Endothelial cell of umbilical vein (primary cell): ENCODE results near the gene NOD1.

Source experiments
- CTCF ChIP-seq, 2 donors: IDR thresholded peaks; 1 replicate in 1 of 2; 2 replicates in 1 of 2; pipeline ENCODE4 v1.5.1; 2011; ENCODE audit warnings: low read length in 2 of 2, mild to moderate bottlenecking in 2 of 2, moderate library complexity in 2 of 2, control low read depth in 1 of 2, inconsistent platforms in 1 of 2, low read depth in 1 of 2; ENCODE audit not compliant: insufficient read depth in 1 of 2; ENCODE audit errors: extremely low read depth in 1 of 2
- EZH2 ChIP-seq: IDR thresholded peaks from 2 replicates; pipeline ENCODE4 v1.6.1; 2012; ENCODE audit warnings: borderline replicate concordance, low read depth, mild to moderate bottlenecking, moderate library complexity, low read length, inconsistent platforms; ENCODE audit not compliant: severe bottlenecking
- FOS ChIP-seq: IDR thresholded peaks from 2 replicates; pipeline ENCODE4 v1.6.1; 2011; ENCODE audit warnings: mild to moderate bottlenecking, low read length, moderate library complexity, borderline replicate concordance; ENCODE audit not compliant: insufficient read depth
- GATA2 ChIP-seq: IDR thresholded peaks from 2 replicates; pipeline ENCODE4 v1.7.0; 2011; ENCODE audit warnings: low read depth, mild to moderate bottlenecking, moderate library complexity, mixed read lengths, low read length; ENCODE audit not compliant: insufficient read length, insufficient read depth
- JUN ChIP-seq: IDR thresholded peaks from 2 replicates; pipeline ENCODE4 v1.6.1; 2011; ENCODE audit warnings: borderline replicate concordance, low read depth; ENCODE audit not compliant: insufficient read length, insufficient read depth
- MYC ChIP-seq: IDR thresholded peaks from one replicate; pipeline ENCODE4 v1.6.1; 2011; ENCODE audit warnings: mild to moderate bottlenecking, low read depth, low read length
- POLR2A ChIP-seq: IDR thresholded peaks from 2 replicates; pipeline ENCODE4 v1.6.1; 2012; ENCODE audit warnings: low read depth, mild to moderate bottlenecking, control low read depth, low read length
- POLR2AphosphoS5 ChIP-seq: IDR thresholded peaks from 2 replicates; pipeline ENCODE4 v1.6.1; 2012; ENCODE audit warnings: low read depth, mild to moderate bottlenecking, control low read depth, low read length, moderate library complexity; ENCODE audit not compliant: insufficient read depth
- TF ChIP-seq, protein P1 (sequence below): IDR thresholded peaks from 2 replicates; pipeline ENCODE4 v1.6.1; 2011; ENCODE audit not compliant: insufficient read depth, insufficient read length

DNA sequence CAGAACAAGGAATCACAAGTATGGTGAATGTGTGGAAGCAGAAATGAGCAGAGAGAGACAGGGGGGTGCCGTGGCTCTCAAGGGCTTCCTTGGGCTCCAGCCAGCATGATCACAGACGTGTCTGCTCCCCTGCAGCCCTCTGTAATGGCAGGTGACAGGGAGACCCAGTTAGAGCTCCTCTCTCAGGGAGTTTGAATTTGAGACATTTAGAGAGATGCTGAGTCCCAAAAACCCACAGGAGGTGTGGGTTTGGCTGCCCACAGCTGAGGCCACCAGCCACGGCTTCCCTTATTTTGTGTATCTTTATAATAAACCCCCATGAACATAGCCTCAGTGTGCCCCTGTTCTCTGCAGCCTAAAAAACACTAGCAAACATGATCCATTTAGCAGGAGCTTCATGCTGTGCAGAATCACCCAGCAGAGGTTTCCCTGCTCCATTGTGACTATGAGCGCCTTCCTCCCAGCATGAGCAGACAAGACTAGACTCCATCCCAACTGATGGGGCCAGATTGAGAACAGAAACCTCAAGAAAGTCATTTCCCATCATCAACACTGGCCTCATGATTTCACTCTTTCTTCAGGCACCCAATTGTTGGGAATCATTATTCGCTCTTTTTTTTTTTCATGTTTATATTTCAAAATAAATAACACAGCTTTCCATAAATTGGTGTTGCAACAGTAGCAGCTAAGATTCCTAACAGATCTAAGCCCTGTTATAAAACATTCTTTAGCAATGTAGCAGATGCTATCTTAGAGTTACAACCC lies 13.4 kb downstream of the NOD1 start:
- TF ChIP-seq CTCF (IDR thresholded peaks at IDR 0.05; ENCODE audit: extremely low read depth in 1 of 2, insufficient read depth in 1 of 2, low read depth in 1 of 2, low read length in 2 of 2) (no peak), EZH2 (no peak), JUN (no peak), POLR2A (no peak), FOS (no peak), MYC (no peak), POLR2AphosphoS5 (no peak), GATA2 (no peak)
- TF ChIP-seq, protein P1, sequence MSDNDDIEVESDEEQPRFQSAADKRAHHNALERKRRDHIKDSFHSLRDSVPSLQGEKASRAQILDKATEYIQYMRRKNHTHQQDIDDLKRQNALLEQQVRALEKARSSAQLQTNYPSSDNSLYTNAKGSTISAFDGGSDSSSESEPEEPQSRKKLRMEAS = no peak
